C4-2B (cell line): ENCODE data around the gene SYT7.

Source experiments
- ZFX ChIP-seq: fragments of 450-650 bp; IDR thresholded peaks from 2 replicates; pipeline ENCODE4 v1.6.1; 2017
- TF ChIP-seq, protein P1 (sequence below): fragments of 450-650 bp; conservative IDR thresholded peaks from 2 replicates; pipeline ENCODE4 v1.5.1; 2017; ENCODE audit warnings: mild to moderate bottlenecking

DNA sequence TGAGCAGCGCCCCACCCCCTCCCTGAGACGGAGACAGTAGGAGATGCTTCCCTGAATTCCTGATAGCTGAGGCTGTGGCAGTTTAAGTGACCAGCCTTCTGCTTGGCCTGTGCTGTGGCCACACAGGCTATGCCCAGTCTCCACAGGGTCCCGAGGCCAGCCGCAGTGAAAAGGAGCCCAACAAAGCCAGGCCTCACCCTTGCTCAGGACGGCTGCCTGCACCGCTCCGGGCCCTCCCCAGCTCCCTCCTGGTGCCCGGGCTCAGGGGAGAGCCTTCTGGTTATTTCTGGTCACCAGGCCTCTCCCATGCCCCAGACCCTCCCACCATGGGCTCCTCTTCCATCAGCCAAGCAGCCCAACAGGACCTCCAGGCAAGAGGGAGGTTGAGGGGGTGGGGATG lies 43.5 kb downstream of the SYT7 start:
- TF ChIP-seq, protein P1, sequence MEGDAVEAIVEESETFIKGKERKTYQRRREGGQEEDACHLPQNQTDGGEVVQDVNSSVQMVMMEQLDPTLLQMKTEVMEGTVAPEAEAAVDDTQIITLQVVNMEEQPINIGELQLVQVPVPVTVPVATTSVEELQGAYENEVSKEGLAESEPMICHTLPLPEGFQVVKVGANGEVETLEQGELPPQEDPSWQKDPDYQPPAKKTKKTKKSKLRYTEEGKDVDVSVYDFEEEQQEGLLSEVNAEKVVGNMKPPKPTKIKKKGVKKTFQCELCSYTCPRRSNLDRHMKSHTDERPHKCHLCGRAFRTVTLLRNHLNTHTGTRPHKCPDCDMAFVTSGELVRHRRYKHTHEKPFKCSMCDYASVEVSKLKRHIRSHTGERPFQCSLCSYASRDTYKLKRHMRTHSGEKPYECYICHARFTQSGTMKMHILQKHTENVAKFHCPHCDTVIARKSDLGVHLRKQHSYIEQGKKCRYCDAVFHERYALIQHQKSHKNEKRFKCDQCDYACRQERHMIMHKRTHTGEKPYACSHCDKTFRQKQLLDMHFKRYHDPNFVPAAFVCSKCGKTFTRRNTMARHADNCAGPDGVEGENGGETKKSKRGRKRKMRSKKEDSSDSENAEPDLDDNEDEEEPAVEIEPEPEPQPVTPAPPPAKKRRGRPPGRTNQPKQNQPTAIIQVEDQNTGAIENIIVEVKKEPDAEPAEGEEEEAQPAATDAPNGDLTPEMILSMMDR: no peak
- no peak for TF ChIP-seq ZFX
